ENCODE results near the gene IGF1R. TPM values are rescaled to one million over a fixed set of nuclear protein-coding genes. Genes with fewer than 3 reads are reported as not detected.

Gene IGF1R
- total RNA-seq, 2 donors from 2014 or later, result 115 to 119 TPM

- Histone ChIP-seq H3K9me3 (ENCODE audit: control insufficient read depth, low read length) (no peaks in the 10 kb centered on the region), H3K4me1 (ENCODE audit: control insufficient read depth, insufficient read depth, low read length) (peaks cover 4% of the 10 kb centered on the region), H3K27ac (ENCODE audit: low read depth, low read length) (no peak overlapping the region), H3K27me3 (ENCODE audit: control insufficient read depth, insufficient read depth, low read length, poor library complexity, severe bottlenecking) (no peaks in the 10 kb centered on the region), H3K9ac (ENCODE audit: extremely low read depth, low read length, poor library complexity, severe bottlenecking) (no peak overlapping the region), H3K4me3 (ENCODE audit: low read length) (no peak overlapping the region), H3K36me3 (ENCODE audit: control insufficient read depth, insufficient read depth, low read length) (peaks cover 12% of the 10 kb centered on the region)
- no peaks in the 10 kb centered on the region for H3K27me3 Mint-ChIP-seq (ENCODE audit: insufficient read depth)
- TF ChIP-seq CTCF (conservative IDR thresholded peaks at IDR 0.05), result no peak
- no peak overlapping the region for H3K27ac Mint-ChIP-seq
- WGBS, 2 experiments (ENCODE audit: insufficient coverage in 1 of 2, insufficient read length in 1 of 2), result 89 to 91% methylated on average over 5 to 6 of the region's 6 CpGs
- no peak overlapping the region for H3K4me3 Mint-ChIP-seq
- peaks cover 32% of the 10 kb centered on the region for H3K4me1 Mint-ChIP-seq
- peaks cover 16% of the 10 kb centered on the region for H3K36me3 Mint-ChIP-seq (ENCODE audit: low read depth)
- no peak for DNase-seq
- H3K9me3 Mint-ChIP-seq, result no peaks in the 10 kb centered on the region
Measured at GRCh38 chr15:98703126-98703685, 54.9 kb downstream of the IGF1R start.

DNA sequence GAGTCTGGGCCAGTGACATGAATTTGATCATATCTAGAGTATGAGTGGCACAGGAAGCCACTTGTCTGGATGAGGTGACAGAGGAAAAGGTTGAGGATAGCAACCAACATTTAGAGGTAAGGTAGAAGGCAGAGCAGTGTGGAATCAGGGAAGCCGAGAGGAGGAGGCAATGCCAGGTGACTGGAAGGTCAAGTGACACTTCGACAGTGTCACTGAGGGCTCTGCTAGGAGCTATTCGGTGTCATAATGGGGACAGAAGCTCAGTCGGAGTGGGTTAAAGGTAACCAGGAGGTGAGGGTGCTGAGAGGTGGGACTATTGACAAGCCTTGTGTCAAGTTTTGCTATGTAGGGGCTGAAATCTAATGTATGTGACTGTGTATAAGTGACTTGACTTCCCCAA lies 56.7 kb downstream of the IGF1R start:
- no peak overlapping the region for H3K4me3 ChIP-seq (ENCODE audit: low read length)
- DNase-seq, result no peak
- Mint-ChIP-seq H3K4me3 (no peak overlapping the region), H3K4me1 (peaks cover 28% of the 10 kb centered on the region), H3K27ac (no peak overlapping the region), H3K27me3 (ENCODE audit: insufficient read depth) (no peaks in the 10 kb centered on the region), H3K9me3 (no peaks in the 10 kb centered on the region), H3K36me3 (ENCODE audit: low read depth) (peaks cover 23% of the 10 kb centered on the region)
- 96% methylated on average over 4 of the region's 4 CpGs for WGBS, 2 experiments (ENCODE audit: insufficient coverage in 1 of 2, insufficient read length in 1 of 2)
- H3K9me3 ChIP-seq (ENCODE audit: control insufficient read depth, low read length), result no peaks in the 10 kb centered on the region
- H3K27ac ChIP-seq (ENCODE audit: low read depth, low read length), result no peak overlapping the region
- no peaks in the 10 kb centered on the region for H3K27me3 ChIP-seq (ENCODE audit: control insufficient read depth, insufficient read depth, low read length, poor library complexity, severe bottlenecking)
- peaks cover 27% of the 10 kb centered on the region for H3K36me3 ChIP-seq (ENCODE audit: control insufficient read depth, insufficient read depth, low read length)
- no peak for TF ChIP-seq CTCF (conservative IDR thresholded peaks at IDR 0.05)
- H3K4me1 ChIP-seq (ENCODE audit: control insufficient read depth, insufficient read depth, low read length), result no peaks in the 10 kb centered on the region
- H3K9ac ChIP-seq (ENCODE audit: extremely low read depth, low read length, poor library complexity, severe bottlenecking), result no peak overlapping the region

DNA sequence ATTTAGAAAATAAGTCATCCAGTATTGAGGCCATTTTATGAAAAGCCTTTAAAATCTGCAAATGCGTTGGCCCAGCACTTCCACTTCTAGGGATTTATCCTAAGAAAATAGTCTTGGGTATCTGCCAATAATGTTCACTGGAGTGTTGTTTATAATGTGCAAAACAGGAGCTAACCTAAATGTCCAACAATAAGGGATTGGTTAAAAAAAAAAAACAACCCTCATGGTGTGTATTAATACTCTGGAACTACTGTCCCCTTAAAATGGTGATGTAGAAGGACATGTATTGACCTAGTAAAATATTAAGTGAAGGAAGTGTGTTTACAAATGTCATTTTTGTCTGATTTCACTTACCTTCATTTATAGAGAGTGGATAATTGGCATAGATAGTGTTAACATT lies 58.0 kb downstream of the IGF1R start:
- H3K9ac ChIP-seq (ENCODE audit: extremely low read depth, low read length, poor library complexity, severe bottlenecking), result no peak overlapping the region
- H3K4me3 ChIP-seq (ENCODE audit: low read length), result no peak overlapping the region
- H3K36me3 ChIP-seq (ENCODE audit: control insufficient read depth, insufficient read depth, low read length), result peaks cover 40% of the 10 kb centered on the region
- Mint-ChIP-seq H3K4me3 (no peak overlapping the region), H3K4me1 (peaks cover 25% of the 10 kb centered on the region), H3K9me3 (no peaks in the 10 kb centered on the region), H3K36me3 (ENCODE audit: low read depth) (peaks cover 28% of the 10 kb centered on the region), H3K27ac (no peak overlapping the region), H3K27me3 (ENCODE audit: insufficient read depth) (no peaks in the 10 kb centered on the region)
- 100% methylated on average over 1 of the region's 1 CpG for WGBS, 2 experiments (ENCODE audit: insufficient coverage in 1 of 2, insufficient read length in 1 of 2)
- no peaks in the 10 kb centered on the region for H3K27me3 ChIP-seq (ENCODE audit: control insufficient read depth, insufficient read depth, low read length, poor library complexity, severe bottlenecking)
- no peaks in the 10 kb centered on the region for H3K4me1 ChIP-seq (ENCODE audit: control insufficient read depth, insufficient read depth, low read length)
- TF ChIP-seq CTCF (conservative IDR thresholded peaks at IDR 0.05), result no peak
- peaks cover 7% of the 10 kb centered on the region for H3K9me3 ChIP-seq (ENCODE audit: control insufficient read depth, low read length)
- no peak for DNase-seq
- H3K27ac ChIP-seq (ENCODE audit: low read depth, low read length), result no peak overlapping the region
